OCI-LY1 (cell line): ENCODE measurements around the gene TNFRSF14.
"Not testable (repeated sequence)": the region's sequence is repeated elsewhere in the genome, so short reads cannot be mapped to it uniquely, and the experiment has no call there.

Experiments used
- H2AFZ ChIP-seq: fragments of 200-600 bp; sonication (generic), shearing (Covaris generic); 2 replicates; pipeline ENCODE4 v1.6.0; 2014; ENCODE audit warnings: antibody characterized with exemption, mild to moderate bottlenecking, low read length
- H3F3A ChIP-seq: fragments of 200-600 bp; sonication (generic), shearing (Covaris generic); 2 replicates; pipeline ENCODE4 v1.6.0; 2014; ENCODE audit warnings: mild to moderate bottlenecking, antibody characterized with exemption, low read length, moderate library complexity; ENCODE audit not compliant: insufficient read depth
- H3K27ac ChIP-seq: fragments of 200-600 bp; sonication (generic); 2 replicates; pipeline ENCODE4 v1.5.1; 2014; ENCODE audit warnings: low read length, mixed run types, mild to moderate bottlenecking, low read depth; ENCODE audit not compliant: poor library complexity, severe bottlenecking
- H3K27me3 ChIP-seq: fragments of 200-600 bp; sonication (generic); 2 replicates; pipeline ENCODE4 v1.6.0; 2014; ENCODE audit warnings: antibody characterized with exemption, mild to moderate bottlenecking, low read length, moderate library complexity; ENCODE audit not compliant: insufficient read depth
- H3K36me3 ChIP-seq: fragments of 200-600 bp; sonication (generic); 2 replicates; pipeline ENCODE4 v1.6.1; 2014; ENCODE audit warnings: mild to moderate bottlenecking, antibody characterized with exemption, low read length, moderate library complexity, mixed read lengths; ENCODE audit not compliant: insufficient read depth
- H3K4me1 ChIP-seq: fragments of 200-600 bp; sonication (generic); 2 replicates; pipeline ENCODE4 v1.5.1; 2014; ENCODE audit warnings: mild to moderate bottlenecking, low read length, moderate library complexity; ENCODE audit not compliant: insufficient read depth, severe bottlenecking
- H3K4me2 ChIP-seq: fragments of 200-600 bp; sonication (generic), shearing (Covaris generic); 2 replicates; pipeline ENCODE4 v1.6.1; 2014; ENCODE audit warnings: low read length
- H3K4me3 ChIP-seq: fragments of 200-600 bp; sonication (generic); 2 replicates; pipeline ENCODE4 v1.5.1; 2014; ENCODE audit warnings: low read length, low read depth, mild to moderate bottlenecking, mixed read lengths; ENCODE audit not compliant: poor library complexity, severe bottlenecking
- H3K79me2 ChIP-seq: fragments of 200-600 bp; shearing (Covaris generic); 2 replicates; pipeline ENCODE4 v1.6.1; 2016; ENCODE audit warnings: mixed run types, low read length, mixed read lengths; ENCODE audit not compliant: insufficient read depth
- H3K9ac ChIP-seq: fragments of 200-600 bp; sonication (generic), shearing (Covaris generic); 2 replicates; pipeline ENCODE4 v1.6.1; 2014; ENCODE audit warnings: mild to moderate bottlenecking, low read length, mixed read lengths
- H3K9me2 ChIP-seq: fragments of 200-600 bp; sonication (generic), shearing (Covaris generic); 2 replicates; pipeline ENCODE4 v1.6.1; 2014; ENCODE audit warnings: low read depth, mild to moderate bottlenecking, low read length, mixed read lengths
- H3K9me3 ChIP-seq: fragments of 200-600 bp; shearing (Covaris generic); 2 replicates; pipeline ENCODE4 v1.6.1; 2014; ENCODE audit warnings: low read length, mixed read lengths
- H4K20me1 ChIP-seq: fragments of 200-600 bp; sonication (generic), shearing (Covaris generic); 2 replicates; pipeline ENCODE4 v1.6.0; 2016; ENCODE audit warnings: mild to moderate bottlenecking, low read length; ENCODE audit not compliant: insufficient read depth
- CTCF ChIP-seq: fragments of 200-600 bp; sonication (generic), shearing (Covaris generic); IDR thresholded peaks from 2 replicates; pipeline ENCODE4 v1.5.1; 2017; ENCODE audit warnings: mild to moderate bottlenecking, antibody characterized with exemption, low read length, moderate library complexity, mixed read lengths
- EZH2 ChIP-seq: fragments of 200-600 bp; sonication (generic), shearing (Covaris generic); IDR thresholded peaks from 2 replicates; pipeline ENCODE4 v1.8.0; 2017; ENCODE audit warnings: borderline replicate concordance, mixed run types, mild to moderate bottlenecking, antibody characterized with exemption, low read length, moderate library complexity, mixed read lengths

TNFRSF14 gene

DNA sequence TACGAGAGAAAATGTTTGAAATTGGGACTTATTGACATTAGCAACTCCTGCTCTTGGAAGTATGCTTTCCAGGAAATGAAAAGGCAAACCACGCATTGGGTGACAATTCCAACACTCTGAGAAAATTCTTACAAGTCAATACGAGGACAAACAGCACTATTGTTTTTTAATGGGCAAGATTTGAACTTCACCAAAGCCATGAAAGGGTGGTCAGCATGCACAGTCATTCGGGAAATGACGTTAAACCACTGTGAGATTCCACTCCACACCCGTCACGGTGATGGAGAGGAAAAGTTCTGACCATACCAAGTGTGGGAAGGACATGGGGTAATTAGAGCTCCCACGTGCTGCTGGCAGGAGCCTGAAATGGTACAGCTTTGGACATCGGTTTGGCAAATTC lies 18.2 kb downstream of the TNFRSF14 start:
- Histone ChIP-seq H3K27me3 (peaks cover 5% of the 10 kb centered on the region; the same call in 1 of the 2 replicates), H3K4me1 (peaks cover 28% of the 10 kb centered on the region), H3K27ac (no peak overlapping the region), H3K9me3 (no peaks in the 10 kb centered on the region), H3K9me2 (no peaks in the 10 kb centered on the region), H3K36me3 (no peaks in the 10 kb centered on the region), H3K4me3 (no peak overlapping the region), H3K4me2 (no peak overlapping the region), H3K9ac (no peak overlapping the region), H2AFZ (no peak overlapping the region), H3K79me2 (no peaks in the 10 kb centered on the region), H3F3A (no peaks in the 10 kb centered on the region), H4K20me1 (no peaks in the 10 kb centered on the region)
- TF ChIP-seq CTCF (no peak), EZH2 (no peak)

GRCh38 chr1:2575801-2576663 lies 19.9 kb downstream of the TNFRSF14 start:
- Histone ChIP-seq H3K79me2 (no peaks in the 10 kb centered on the region), H3K9me3 (no peaks in the 10 kb centered on the region), H2AFZ (no peak overlapping the region), H3K36me3 (no peaks in the 10 kb centered on the region), H3K4me2 (peak overlapping the region; percentile 29; the same call in 1 of the 2 replicates), H3K27ac (no peak overlapping the region), H3K4me3 (no peak overlapping the region), H3K9ac (no peak overlapping the region; the same call in 1 of the 2 replicates), H3K4me1 (peaks cover 28% of the 10 kb centered on the region), H3K27me3 (peaks cover 5% of the 10 kb centered on the region; the same call in 1 of the 2 replicates), H3F3A (no peaks in the 10 kb centered on the region), H4K20me1 (no peaks in the 10 kb centered on the region), H3K9me2 (no peaks in the 10 kb centered on the region)
- TF ChIP-seq EZH2 (no peak), CTCF (no peak)

GRCh38 chr1:2577565-2578075 lies 21.4 kb downstream of the TNFRSF14 start:
- H3K9me3 ChIP-seq, H3K36me3 ChIP-seq, H3K79me2 ChIP-seq, H3F3A ChIP-seq, H3K9me2 ChIP-seq, H3K27me3 ChIP-seq, H4K20me1 ChIP-seq, H2AFZ ChIP-seq: not testable (repeated sequence)
- Histone ChIP-seq H3K9ac (peak overlapping the region; percentile 26; the same call in 1 of the 2 replicates), H3K4me2 (peak overlapping the region; percentile 44; the same call in 1 of the 2 replicates), H3K27ac (peak overlapping the region; percentile 12), H3K4me1 (peaks cover 28% of the 10 kb centered on the region), H3K4me3 (peak overlapping the region; percentile 21)
